ENCODE measurements around the gene PPA1.
"Not testable (repeated sequence)": the region's sequence is repeated elsewhere in the genome, so short reads cannot be mapped to it uniquely, and the experiment has no call there.

The PPA1 gene

GRCh38 chr10:70267161-70267933 lies 34.1 kb upstream of the PPA1 start:
- H3K27me3 ChIP-seq (ENCODE audit: low read depth, low read length), result no peaks in the 10 kb centered on the region
- peaks cover 0 to 3% of the 10 kb centered on the region in 2 donors for H3K4me1 ChIP-seq (ENCODE audit: control insufficient read depth in 1 of 2, insufficient read depth in 2 of 2, low read length in 2 of 2)
- no peaks in the 10 kb centered on the region for H3K9me3 ChIP-seq (ENCODE audit: control insufficient read depth in 1 of 2, low read length in 2 of 2)
- H3K27ac ChIP-seq (ENCODE audit: low read length), result no peak overlapping the region
- H3K36me3 ChIP-seq (ENCODE audit: control insufficient read depth in 1 of 2, insufficient read depth in 2 of 2, low read length in 2 of 2), result no peaks in the 10 kb centered on the region
- H3K4me3 ChIP-seq (ENCODE audit: low read depth in 1 of 2, low read length in 2 of 2), result no peak overlapping the region

DNA sequence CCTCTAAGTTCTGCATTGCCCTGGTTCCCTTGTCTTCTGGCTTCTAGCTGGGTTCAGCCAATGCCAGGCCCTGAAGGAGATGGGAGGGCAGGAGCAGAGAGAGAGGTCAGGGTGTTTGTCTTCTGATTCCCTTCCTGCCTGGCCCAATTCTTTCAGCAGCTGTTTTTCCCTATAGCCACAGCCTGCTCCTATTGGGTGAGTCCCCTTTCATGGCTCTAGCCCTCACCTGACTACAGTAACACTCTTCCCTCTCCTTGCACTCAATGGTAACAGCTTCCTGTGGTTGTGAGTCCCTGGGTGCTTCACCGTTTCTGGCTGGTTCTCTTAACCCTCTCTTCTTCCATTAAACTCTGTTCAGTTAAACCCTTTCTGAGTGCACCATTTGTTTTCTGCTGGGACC lies 33.5 kb upstream of the PPA1 start:
- H3K27me3 ChIP-seq (ENCODE audit: low read depth, low read length), result no peaks in the 10 kb centered on the region
- H3K27ac ChIP-seq (ENCODE audit: low read length), result no peak overlapping the region
- no peaks in the 10 kb centered on the region for H3K9me3 ChIP-seq (ENCODE audit: control insufficient read depth in 1 of 2, low read length in 2 of 2)
- no peaks in the 10 kb centered on the region for H3K4me1 ChIP-seq (ENCODE audit: control insufficient read depth in 1 of 2, insufficient read depth in 2 of 2, low read length in 2 of 2)
- H3K4me3 ChIP-seq (ENCODE audit: low read depth in 1 of 2, low read length in 2 of 2), result no peak overlapping the region
- no peaks in the 10 kb centered on the region for H3K36me3 ChIP-seq (ENCODE audit: control insufficient read depth in 1 of 2, insufficient read depth in 2 of 2, low read length in 2 of 2)

GRCh38 chr10:70266056-70266455 lies 32.8 kb upstream of the PPA1 start:
- no peaks in the 10 kb centered on the region for H3K4me1 ChIP-seq (ENCODE audit: control insufficient read depth in 1 of 2, insufficient read depth in 2 of 2, low read length in 2 of 2)
- no peak overlapping the region for H3K4me3 ChIP-seq (ENCODE audit: low read depth in 1 of 2, low read length in 2 of 2)
- no peaks in the 10 kb centered on the region for H3K36me3 ChIP-seq (ENCODE audit: control insufficient read depth in 1 of 2, insufficient read depth in 2 of 2, low read length in 2 of 2)
- no peak overlapping the region for H3K27ac ChIP-seq (ENCODE audit: low read length)
- no peaks in the 10 kb centered on the region for H3K9me3 ChIP-seq (ENCODE audit: control insufficient read depth in 1 of 2, low read length in 2 of 2)
- H3K27me3 ChIP-seq (ENCODE audit: low read depth, low read length), result no peaks in the 10 kb centered on the region

GRCh38 chr10:70265032-70265689 lies 31.9 kb upstream of the PPA1 start:
- H3K4me3 ChIP-seq (ENCODE audit: low read depth in 1 of 2, low read length in 2 of 2), result no peak overlapping the region
- no peaks in the 10 kb centered on the region for H3K9me3 ChIP-seq (ENCODE audit: control insufficient read depth in 1 of 2, low read length in 2 of 2)
- no peaks in the 10 kb centered on the region for H3K4me1 ChIP-seq (ENCODE audit: control insufficient read depth in 1 of 2, insufficient read depth in 2 of 2, low read length in 2 of 2)
- no peaks in the 10 kb centered on the region for H3K27me3 ChIP-seq (ENCODE audit: low read depth, low read length)
- H3K36me3 ChIP-seq (ENCODE audit: control insufficient read depth in 1 of 2, insufficient read depth in 2 of 2, low read length in 2 of 2), result no peaks in the 10 kb centered on the region
- H3K27ac ChIP-seq (ENCODE audit: low read length), result no peak overlapping the region

DNA sequence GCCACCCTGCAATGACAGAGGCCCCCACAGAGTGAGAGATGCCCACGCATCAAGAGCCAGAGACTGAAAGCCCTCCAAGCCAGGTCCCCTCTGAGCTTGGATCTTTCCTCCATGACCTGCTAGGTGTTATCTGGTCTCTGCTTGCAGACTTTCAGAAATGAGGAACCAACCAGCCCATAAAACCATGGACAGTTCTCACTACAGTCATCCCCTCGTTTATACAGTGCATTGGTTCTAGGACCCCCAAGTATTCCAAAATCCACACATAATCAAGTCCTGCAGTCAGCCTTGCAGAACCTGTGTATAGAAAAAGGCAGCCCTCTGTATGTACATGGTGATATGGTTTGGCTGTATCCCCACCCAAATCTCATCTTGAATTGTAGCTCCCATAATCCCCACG lies 27.5 kb upstream of the PPA1 start:
- Histone ChIP-seq H3K36me3 (ENCODE audit: control insufficient read depth in 1 of 2, insufficient read depth in 2 of 2, low read length in 2 of 2) (no peaks in the 10 kb centered on the region), H3K9me3 (ENCODE audit: control insufficient read depth in 1 of 2, low read length in 2 of 2) (no peaks in the 10 kb centered on the region), H3K27me3 (ENCODE audit: low read depth, low read length) (peaks cover 8% of the 10 kb centered on the region), H3K4me3 (ENCODE audit: low read depth in 1 of 2, low read length in 2 of 2) (no peak overlapping the region), H3K27ac (ENCODE audit: low read length) (no peak overlapping the region), H3K4me1 (ENCODE audit: control insufficient read depth in 1 of 2, insufficient read depth in 2 of 2, low read length in 2 of 2) (peaks cover 0 to 1% of the 10 kb centered on the region in 2 donors)

GRCh38 chr10:70260259-70260658 lies 27.0 kb upstream of the PPA1 start:
- no peaks in the 10 kb centered on the region for H3K9me3 ChIP-seq (ENCODE audit: control insufficient read depth in 1 of 2, low read length in 2 of 2)
- H3K27ac ChIP-seq (ENCODE audit: low read length), result no peak overlapping the region
- peaks cover 0 to 6% of the 10 kb centered on the region in 2 donors for H3K4me1 ChIP-seq (ENCODE audit: control insufficient read depth in 1 of 2, insufficient read depth in 2 of 2, low read length in 2 of 2)
- H3K4me3 ChIP-seq (ENCODE audit: low read depth in 1 of 2, low read length in 2 of 2), result no peak overlapping the region
- H3K27me3 ChIP-seq (ENCODE audit: low read depth, low read length), result peaks cover 13% of the 10 kb centered on the region
- no peaks in the 10 kb centered on the region for H3K36me3 ChIP-seq (ENCODE audit: control insufficient read depth in 1 of 2, insufficient read depth in 2 of 2, low read length in 2 of 2)

DNA sequence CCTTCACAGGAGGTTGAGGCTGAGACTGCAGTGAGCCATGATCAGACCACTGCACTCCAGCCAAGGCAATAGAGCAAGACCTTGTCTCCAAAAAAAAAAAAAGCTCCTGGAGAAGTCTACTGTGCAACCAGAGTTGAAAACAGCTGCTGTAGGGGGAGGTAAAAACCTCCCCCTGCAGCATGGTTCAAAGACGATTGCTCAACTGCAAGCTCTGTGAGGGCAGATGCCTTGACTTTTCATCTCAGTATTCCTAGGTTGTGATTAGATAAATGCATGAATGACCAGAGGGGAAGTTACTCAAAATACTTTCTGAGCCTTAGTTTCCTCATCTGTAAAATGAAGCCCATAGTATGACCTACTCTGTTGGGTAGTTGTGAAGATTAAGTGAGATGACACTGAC lies 25.0 kb upstream of the PPA1 start:
- peaks cover 27% of the 10 kb centered on the region for H3K27me3 ChIP-seq (ENCODE audit: low read depth, low read length)
- no peaks in the 10 kb centered on the region for H3K36me3 ChIP-seq (ENCODE audit: control insufficient read depth in 1 of 2, insufficient read depth in 2 of 2, low read length in 2 of 2)
- H3K4me3 ChIP-seq (ENCODE audit: low read depth in 1 of 2, low read length in 2 of 2), result no peak overlapping the region

GRCh38 chr10:70257816-70258215 lies 24.6 kb upstream of the PPA1 start:
- H3K4me1 ChIP-seq (ENCODE audit: control insufficient read depth in 1 of 2, insufficient read depth in 2 of 2, low read length in 2 of 2); H3K9me3 ChIP-seq (ENCODE audit: control insufficient read depth in 1 of 2, low read length in 2 of 2); H3K27ac ChIP-seq (ENCODE audit: low read length); H3K36me3 ChIP-seq (ENCODE audit: control insufficient read depth in 1 of 2, insufficient read depth in 2 of 2, low read length in 2 of 2); H3K4me3 ChIP-seq (ENCODE audit: low read depth in 1 of 2, low read length in 2 of 2): not testable (repeated sequence)
- peaks cover 27% of the 10 kb centered on the region for H3K27me3 ChIP-seq (ENCODE audit: low read depth, low read length)

More for the DNA sequence above, 25.0 kb upstream of the PPA1 start:
- no peak overlapping the region for H3K27ac ChIP-seq (ENCODE audit: low read length)
- peaks cover 0 to 8% of the 10 kb centered on the region in 2 donors for H3K4me1 ChIP-seq (ENCODE audit: control insufficient read depth in 1 of 2, insufficient read depth in 2 of 2, low read length in 2 of 2)
- no peaks in the 10 kb centered on the region for H3K9me3 ChIP-seq (ENCODE audit: control insufficient read depth in 1 of 2, low read length in 2 of 2)

GRCh38 chr10:70256463-70256862 lies 23.2 kb upstream of the PPA1 start:
- peaks cover 0 to 3% of the 10 kb centered on the region in 2 donors for H3K9me3 ChIP-seq (ENCODE audit: control insufficient read depth in 1 of 2, low read length in 2 of 2)
- H3K27me3 ChIP-seq (ENCODE audit: low read depth, low read length), result peaks cover 27% of the 10 kb centered on the region
- peaks cover 0 to 8% of the 10 kb centered on the region in 2 donors for H3K4me1 ChIP-seq (ENCODE audit: control insufficient read depth in 1 of 2, insufficient read depth in 2 of 2, low read length in 2 of 2)
- no peaks in the 10 kb centered on the region for H3K36me3 ChIP-seq (ENCODE audit: control insufficient read depth in 1 of 2, insufficient read depth in 2 of 2, low read length in 2 of 2)
- no peak overlapping the region for H3K4me3 ChIP-seq (ENCODE audit: low read depth in 1 of 2, low read length in 2 of 2)
- H3K27ac ChIP-seq (ENCODE audit: low read length), result no peak overlapping the region

DNA sequence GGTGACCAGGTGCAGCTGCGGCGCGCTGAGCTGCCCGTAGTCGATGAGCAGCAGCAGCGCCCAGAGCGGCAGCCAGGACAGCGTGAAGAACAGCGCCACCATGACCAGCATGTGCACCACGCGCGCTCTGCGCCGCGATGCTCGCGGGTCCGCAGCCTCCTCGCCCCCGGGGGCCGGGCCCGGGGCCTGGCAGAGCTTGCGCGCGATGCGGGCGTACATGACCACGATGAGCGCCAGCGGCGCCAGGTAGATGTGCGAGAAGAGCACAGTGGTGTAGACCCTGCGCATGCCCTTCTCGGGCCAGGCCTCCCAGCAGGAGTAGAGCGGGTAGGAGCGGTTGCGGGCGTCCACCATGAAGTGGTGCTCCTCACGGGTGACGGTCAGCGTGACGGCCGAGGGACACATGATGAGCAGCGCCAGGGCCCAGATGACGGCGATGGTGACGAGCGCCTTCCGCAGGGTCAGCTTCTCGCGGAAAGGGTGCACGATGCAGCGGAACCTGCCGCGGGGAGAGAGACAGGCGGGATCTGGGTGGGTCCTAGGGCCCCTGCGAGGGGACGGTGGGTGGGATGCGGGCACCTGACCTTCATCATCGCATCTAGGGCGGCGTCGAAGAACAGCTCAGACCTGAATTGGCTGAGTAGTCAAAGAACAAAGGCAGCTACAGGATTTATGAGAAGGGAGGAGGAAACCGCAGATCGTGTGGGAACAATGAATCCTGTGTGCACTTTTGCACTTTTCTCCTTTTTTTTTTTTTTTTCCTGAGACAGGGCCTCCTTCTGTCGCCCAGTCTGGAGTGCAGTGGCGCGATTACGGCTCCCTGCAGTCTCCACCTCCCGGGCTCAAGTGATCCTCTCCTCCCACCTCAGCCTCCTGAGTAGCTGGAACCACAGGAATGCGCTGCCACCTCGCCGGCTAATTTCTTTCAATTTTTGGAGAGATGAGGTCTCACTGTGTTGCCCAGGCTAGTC lies 22.4 kb upstream of the PPA1 start:
- Histone ChIP-seq H3K36me3 (ENCODE audit: control insufficient read depth in 1 of 2, insufficient read depth in 2 of 2, low read length in 2 of 2) (no peaks in the 10 kb centered on the region), H3K27ac (ENCODE audit: low read length) (no peak overlapping the region), H3K4me3 (ENCODE audit: low read depth in 1 of 2, low read length in 2 of 2) (no peak overlapping the region)

DNA sequence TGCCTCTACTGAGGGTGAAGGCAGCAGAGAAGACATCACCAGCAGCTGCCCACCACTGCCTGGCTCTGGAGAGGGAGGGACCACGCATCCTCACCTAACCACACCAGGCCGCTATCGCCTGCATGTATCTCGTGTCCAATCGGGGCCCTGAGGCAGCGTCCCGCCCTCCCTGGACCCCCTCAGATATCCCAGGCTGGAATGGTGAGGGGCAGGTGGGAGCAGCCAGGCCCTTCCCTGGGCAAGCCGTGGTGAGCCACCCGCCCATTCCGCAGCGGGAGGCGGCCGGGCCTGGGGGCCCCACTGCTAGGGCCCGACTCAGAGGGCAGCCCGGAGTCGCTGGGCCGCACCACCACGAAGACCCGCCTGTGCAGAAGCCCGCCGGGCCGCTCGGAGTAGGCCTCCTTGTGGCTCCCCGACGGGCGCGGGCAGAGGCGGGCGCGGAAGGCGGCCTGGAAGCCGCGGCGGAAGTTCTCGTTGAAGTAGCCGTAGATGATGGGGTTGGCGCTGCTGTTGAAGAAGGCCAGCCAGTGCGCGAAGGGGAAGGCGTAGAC lies 21.6 kb upstream of the PPA1 start:
- Histone ChIP-seq H3K36me3 (ENCODE audit: control insufficient read depth in 1 of 2, insufficient read depth in 2 of 2, low read length in 2 of 2) (no peaks in the 10 kb centered on the region), H3K27me3 (ENCODE audit: low read depth, low read length) (peaks cover 27% of the 10 kb centered on the region), H3K4me1 (ENCODE audit: control insufficient read depth in 1 of 2, insufficient read depth in 2 of 2, low read length in 2 of 2) (peaks cover 0 to 8% of the 10 kb centered on the region in 2 donors), H3K27ac (ENCODE audit: low read length) (no peak overlapping the region), H3K4me3 (ENCODE audit: low read depth in 1 of 2, low read length in 2 of 2) (no peak overlapping the region), H3K9me3 (ENCODE audit: control insufficient read depth in 1 of 2, low read length in 2 of 2) (peaks cover 0 to 3% of the 10 kb centered on the region in 2 donors)

More for the DNA sequence above, 22.4 kb upstream of the PPA1 start:
- Histone ChIP-seq H3K27me3 (ENCODE audit: low read depth, low read length) (peaks cover 27% of the 10 kb centered on the region), H3K9me3 (ENCODE audit: control insufficient read depth in 1 of 2, low read length in 2 of 2) (peaks cover 0 to 3% of the 10 kb centered on the region in 2 donors), H3K4me1 (ENCODE audit: control insufficient read depth in 1 of 2, insufficient read depth in 2 of 2, low read length in 2 of 2) (peaks cover 0 to 8% of the 10 kb centered on the region in 2 donors)

All from muscle layer of duodenum (tissue), 2 donors.